SK-N-MC (cell line): ENCODE measurements around the gene PPP3R2.

Source experiments
- EZH2 ChIP-seq: fragments of 200-600 bp; sonication (generic); IDR thresholded peaks from one replicate; pipeline ENCODE4 v1.6.1; 2017; ENCODE audit warnings: antibody characterized with exemption
- POLR2AphosphoS5 ChIP-seq: IDR thresholded peaks from 2 replicates; pipeline ENCODE4 v1.6.1; 2012; ENCODE audit warnings: mild to moderate bottlenecking, low read depth, low read length, borderline replicate concordance

DNA sequence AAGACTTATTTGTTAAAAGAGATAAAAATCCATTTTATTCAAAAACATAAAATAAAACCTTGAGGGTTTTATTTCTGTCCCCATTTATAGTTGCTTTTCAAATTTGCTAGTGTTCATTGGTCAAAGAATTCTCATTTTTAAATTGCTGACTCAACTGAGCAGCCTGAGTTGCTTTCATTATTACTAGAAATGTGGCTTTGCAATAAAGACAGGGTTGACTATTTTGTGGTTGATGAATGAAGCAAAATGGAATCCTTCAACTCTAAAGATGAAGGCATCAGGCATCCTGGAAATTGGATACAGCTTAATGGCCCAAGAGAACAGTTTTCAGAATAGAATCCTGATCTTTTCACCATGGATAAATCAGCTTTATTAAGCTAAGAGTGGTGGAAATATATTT lies 23.9 kb upstream of the PPP3R2 start:
- no peak for TF ChIP-seq EZH2
- TF ChIP-seq POLR2AphosphoS5: no peak
